IMR-90 (cell line): Measurements from ENCODE around the gene TRIM28. TPM values are rescaled to one million over a fixed set of nuclear protein-coding genes. Genes with fewer than 3 reads are reported as not detected.
A peak's percentile ranks its signal among the peaks of the same experiment; 100 is the strongest.

Experiments used
- ATAC-seq: fragments of 200-7000 bp; cut with Tn5 transposase; 2 replicates; pipeline ENCODE4 v1.9.1; 2020; ENCODE audit warnings: low read depth, mild to moderate bottlenecking, moderate library complexity
- BruUV-seq: library from RNA; stranded (reverse); fragments of 400-500 nt; replicated peaks from 2 replicates; lab custom pipeline; 2021; lab: Mats Ljungman, UMichigan
- CTCF ChIA-PET: fragments of 300-600 bp; formaldehyde crosslinking; extraction: SDS; loops from one replicate; lab custom pipeline; 2021; ENCODE audit warnings: antibody characterized with exemption; lab: Yijun Ruan, JAX
- POLR2A ChIA-PET: fragments of 300-600 bp; sonication (Branson Sonifier 250); formaldehyde crosslinking; loops from one replicate; lab custom pipeline; 2022; ENCODE audit warnings: antibody characterized with exemption; ENCODE audit not compliant: unreplicated experiment; lab: Charles Lee
- DNase-seq: peaks from one replicate; pipeline ENCODE4 v3.0.0; 2013
- H2AFZ ChIP-seq: replicated peaks from 2 replicates; pipeline ENCODE3; 2013; ENCODE audit warnings: low read length, mild to moderate bottlenecking; ENCODE audit not compliant: poor library complexity
- H2AK5ac ChIP-seq: 2 replicates; pipeline ENCODE4 v1.6.1; 2013; ENCODE audit warnings: low read depth, low read length, inconsistent platforms
- H2AK9ac ChIP-seq: replicated peaks from 2 replicates; pipeline ENCODE3; 2013; ENCODE audit warnings: mild to moderate bottlenecking, low read depth, low read length, moderate library complexity; ENCODE audit not compliant: poor library complexity
- H2BK120ac ChIP-seq: 2 replicates; pipeline ENCODE4 v1.6.1; 2013; ENCODE audit warnings: low read depth, low read length, inconsistent platforms
- H2BK15ac ChIP-seq: 3 replicates; pipeline ENCODE4 v1.6.1; 2013; ENCODE audit warnings: low read depth, low read length, inconsistent platforms
- H2BK20ac ChIP-seq: 2 replicates; pipeline ENCODE4 v1.6.1; 2013; ENCODE audit warnings: low read depth, mild to moderate bottlenecking, inconsistent platforms, low read length, moderate library complexity
- H2BK5ac ChIP-seq: 2 replicates; pipeline ENCODE4 v1.6.1; 2013; ENCODE audit warnings: mild to moderate bottlenecking, low read depth, low read length, inconsistent platforms; ENCODE audit not compliant: poor library complexity, severe bottlenecking
- H3K14ac ChIP-seq: replicated peaks from 2 replicates; pipeline ENCODE4 v1.6.1; 2013; ENCODE audit warnings: low read depth, low read length, inconsistent platforms
- H3K18ac ChIP-seq: 2 replicates; pipeline ENCODE4 v1.6.1; 2013; ENCODE audit warnings: low read depth, low read length, control low read depth
- H3K23ac ChIP-seq: 2 replicates; pipeline ENCODE4 v1.6.1; 2013; ENCODE audit warnings: low read depth, low read length, inconsistent platforms
- H3K27ac ChIP-seq: 2 replicates; pipeline ENCODE4 v1.5.1; 2013; ENCODE audit warnings: mild to moderate bottlenecking, control low read depth, low read length; ENCODE audit not compliant: insufficient read depth
- H3K27me3 ChIP-seq: 2 replicates; pipeline ENCODE4 v1.6.1; 2013; ENCODE audit warnings: low read length; ENCODE audit not compliant: control insufficient read depth, insufficient read depth
- H3K36me3 ChIP-seq: 2 replicates; pipeline ENCODE4 v1.6.1; 2013; ENCODE audit warnings: low read length, mixed read lengths; ENCODE audit not compliant: control insufficient read depth, insufficient read depth
- H3K4ac ChIP-seq: 2 replicates; pipeline ENCODE4 v1.6.1; 2013; ENCODE audit warnings: low read depth, low read length, inconsistent platforms
- H3K4me1 ChIP-seq: 2 replicates; pipeline ENCODE4 v1.6.1; 2013; ENCODE audit warnings: low read length, mixed read lengths; ENCODE audit not compliant: control insufficient read depth, insufficient read depth
- H3K4me2 ChIP-seq: 2 replicates; pipeline ENCODE4 v1.6.1; 2013; ENCODE audit warnings: low read depth, mild to moderate bottlenecking, control low read depth, low read length, moderate library complexity
- H3K4me3 ChIP-seq: 2 replicates; pipeline ENCODE4 v1.5.1; 2013; ENCODE audit warnings: low read depth, mild to moderate bottlenecking, control low read depth, low read length, moderate library complexity; ENCODE audit not compliant: insufficient read depth
- H3K56ac ChIP-seq: 2 replicates; pipeline ENCODE4 v1.6.1; 2013; ENCODE audit warnings: low read length, inconsistent platforms; ENCODE audit not compliant: insufficient read depth; ENCODE audit errors: extremely low read depth
- H3K79me1 ChIP-seq, 2 experiments: 2 replicates each; pipeline ENCODE4 v1.6.1; 2013; ENCODE audit warnings: low read length in 2 of 2, inconsistent platforms in 1 of 2, low read depth in 1 of 2
- H3K9ac ChIP-seq: 2 replicates; pipeline ENCODE4 v1.6.1; 2013; ENCODE audit warnings: low read depth, low read length, control low read depth
- H3K9me1 ChIP-seq: 2 replicates; pipeline ENCODE4 v1.6.1; 2013; ENCODE audit warnings: low read length, inconsistent platforms; ENCODE audit not compliant: insufficient read depth
- H3K9me3 ChIP-seq: 2 replicates; pipeline ENCODE4 v1.6.1; 2013; ENCODE audit warnings: low read length; ENCODE audit not compliant: control insufficient read depth, insufficient read depth
- H4K20me1 ChIP-seq: 2 replicates; pipeline ENCODE4 v1.6.1; 2013; ENCODE audit warnings: low read length, inconsistent platforms; ENCODE audit not compliant: insufficient read depth
- H4K5ac ChIP-seq: 2 replicates; pipeline ENCODE4 v1.6.1; 2013; ENCODE audit warnings: mild to moderate bottlenecking, low read depth, low read length, control low read depth
- H4K8ac ChIP-seq, 2 experiments: 2 replicates each; pipeline ENCODE4 v1.6.1; 2013; ENCODE audit warnings: low read depth in 2 of 2, low read length in 2 of 2, control low read depth in 1 of 2, inconsistent platforms in 1 of 2
- H4K91ac ChIP-seq: 2 replicates; pipeline ENCODE4 v1.6.1; 2013; ENCODE audit warnings: low read depth, low read length, inconsistent platforms; ENCODE audit not compliant: insufficient read depth
- CHD1 ChIP-seq: IDR thresholded peaks from 2 replicates; pipeline ENCODE4 v1.6.1; 2012; ENCODE audit warnings: low read depth, low read length, improper control_type of control experiment
- CTCF ChIP-seq: conservative IDR thresholded peaks from 2 replicates; pipeline ENCODE4 v1.5.1; 2012; ENCODE audit warnings: mild to moderate bottlenecking, low read depth, low read length, improper control_type of control experiment
- FOS ChIP-seq: fragments of 150-350 bp; IDR thresholded peaks from 2 replicates; pipeline ENCODE4 v1.6.1; 2016; ENCODE audit warnings: low read depth, low read length
- MAFK ChIP-seq: IDR thresholded peaks from 2 replicates; pipeline ENCODE4 v1.6.1; 2012; ENCODE audit warnings: low read depth, low read length, improper control_type of control experiment
- MAZ ChIP-seq: IDR thresholded peaks from 2 replicates; pipeline ENCODE4 v1.6.1; 2012; ENCODE audit warnings: low read depth, mild to moderate bottlenecking, low read length, improper control_type of control experiment, moderate library complexity, borderline replicate concordance
- POLR2A ChIP-seq: IDR thresholded peaks from 2 replicates; pipeline ENCODE4 v1.6.1; 2012; ENCODE audit warnings: mild to moderate bottlenecking, low read depth, low read length
- RAD21 ChIP-seq: IDR thresholded peaks from 2 replicates; pipeline ENCODE4 v1.6.1; 2012; ENCODE audit warnings: low read length, improper control_type of control experiment
- RCOR1 ChIP-seq: IDR thresholded peaks from 2 replicates; pipeline ENCODE4 v1.6.1; 2012; ENCODE audit warnings: mild to moderate bottlenecking, low read length, improper control_type of control experiment; ENCODE audit not compliant: insufficient replicate concordance
- WGBS, 2 experiments: methylation state at CpG; one replicate each; pipeline versions ENCODE4 v1.1.5 to v1.1.7; 2013; ENCODE audit warnings: missing lambda C conversion rate in 2 of 2; ENCODE audit not compliant: insufficient read length in 1 of 2; ENCODE audit errors: extremely low coverage in 2 of 2; 5-methylcytosine and 5-hydroxymethylcytosine counted together
- dilution Hi-C: fragments of 300-500 bp; cut with HindIII; formaldehyde crosslinking; loops from one replicate; pipeline ENCODE4 v1.14.3; 2018; ENCODE audit warnings: low sequenced_read_pairs; ENCODE audit not compliant: unreplicated experiment
- in situ Hi-C: fragments of 300-500 bp; cut with MboI; formaldehyde crosslinking; loops from 3 replicates; pipeline ENCODE4 v1.14.3; 2019; ENCODE audit warnings: low sequenced_read_pairs, inconsistent platforms, mixed read lengths
- intact Hi-C: fragments of 100-400 bp; cut with micrococcal nuclease; formaldehyde crosslinking; loops from 2 replicates; pipeline ENCODE4 v1.10.0; 2022
- polyA plus RNA-seq, 3 experiments: library from polyadenylated mRNA; depleted of rRNA; stranded (reverse); fragments of >200 nt; gene quantifications; 2 replicates each; pipeline ENCODE4 v1.2.3, GENCODE V29; 2012; ENCODE audit warnings: low replicate concordance in 1 of 3
- total RNA-seq: library from RNA; depleted of rRNA; stranded (reverse); fragments of >200 nt; gene quantifications from 2 replicates; pipeline ENCODE4 v1.2.3, GENCODE V29; 2012
- TF ChIP-seq, protein P1 (sequence below): fragments of 150-350 bp; IDR thresholded peaks from 2 replicates; pipeline ENCODE4 v1.6.1; 2016; ENCODE audit warnings: low read depth, mild to moderate bottlenecking, low read length, moderate library complexity, borderline replicate concordance

The TRIM28 gene
- total and polyA plus RNA-seq, 2 of the 4 experiments (the other 2 are of a cell fraction) = 349 to 465 TPM

- no peak overlapping the region for H3K56ac ChIP-seq
- H2AFZ ChIP-seq = peak overlapping the region; percentile 99
- no peak overlapping the region for H2BK20ac ChIP-seq
- H3K4me2 ChIP-seq = peak overlapping the region; percentile 87
- 32% methylated on average over 12 of the region's 24 CpGs; no CpG with 5 or more reads in 1 of the 2 experiments for WGBS, 2 experiments
- H4K91ac ChIP-seq = peak overlapping the region; percentile 61
- H3K9ac ChIP-seq = peak overlapping the region; percentile 11
- in situ Hi-C loops (no loop called here), intact Hi-C loops (loop anchor here (1.0 to 2.0 kb wide), 2 partner anchors 13 to 53 kb away; partner anchors contain the start of gene ZBTB45), dilution Hi-C loops (no loop called here)
- no peaks in the 10 kb centered on the region for H3K27me3 ChIP-seq
- no peak overlapping the region for H3K18ac ChIP-seq
- peak overlapping the region; percentile 27 for H4K5ac ChIP-seq
- TF ChIP-seq RAD21 = no peak
- no peak for TF ChIP-seq MAFK
- TF ChIP-seq, protein P1, sequence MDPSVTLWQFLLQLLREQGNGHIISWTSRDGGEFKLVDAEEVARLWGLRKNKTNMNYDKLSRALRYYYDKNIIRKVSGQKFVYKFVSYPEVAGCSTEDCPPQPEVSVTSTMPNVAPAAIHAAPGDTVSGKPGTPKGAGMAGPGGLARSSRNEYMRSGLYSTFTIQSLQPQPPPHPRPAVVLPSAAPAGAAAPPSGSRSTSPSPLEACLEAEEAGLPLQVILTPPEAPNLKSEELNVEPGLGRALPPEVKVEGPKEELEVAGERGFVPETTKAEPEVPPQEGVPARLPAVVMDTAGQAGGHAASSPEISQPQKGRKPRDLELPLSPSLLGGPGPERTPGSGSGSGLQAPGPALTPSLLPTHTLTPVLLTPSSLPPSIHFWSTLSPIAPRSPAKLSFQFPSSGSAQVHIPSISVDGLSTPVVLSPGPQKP = no peak
- TF ChIP-seq FOS = no peak
- no peak for TF ChIP-seq RCOR1
- TF ChIP-seq CTCF = no peak
- no peak for TF ChIP-seq CHD1
- no peak for TF ChIP-seq POLR2A
- no peak for TF ChIP-seq MAZ
- H3K9me3 ChIP-seq = no peaks in the 10 kb centered on the region
- ChIA-PET CTCF (no interaction called here), POLR2A (no interaction called here)
- H3K4me1 ChIP-seq = peaks cover 2% of the 10 kb centered on the region; the same call in 1 of the 2 replicates
- H2BK15ac ChIP-seq = no peak overlapping the region
- H4K8ac ChIP-seq = peak overlapping the region; percentile 36 to 99
- peaks cover 13% of the 10 kb centered on the region; the same call in 1 of the 2 replicates for H3K36me3 ChIP-seq
- H2AK9ac ChIP-seq = peak overlapping the region; percentile 98
- H3K4ac ChIP-seq = peak overlapping the region; percentile 50
- peaks cover 9% of the 10 kb centered on the region for H3K9me1 ChIP-seq
- H3K23ac ChIP-seq = 0 out of 2 replicates have a peak overlapping the region, but pooled peaks have one; percentile 9
- BruUV-seq = no TSS peak
- H3K14ac ChIP-seq = peak overlapping the region; percentile 77
- H2AK5ac ChIP-seq = peak overlapping the region; percentile 71
- 0 out of 2 replicates have a peak, but pooled peaks cover 4% of the 10 kb centered on the region for H4K20me1 ChIP-seq
- peaks cover 9 to 38% of the 10 kb centered on the region in 2 experiments; a peak in 3 of 4 replicates for H3K79me1 ChIP-seq
- ATAC-seq (no peak), DNase-seq (no peak)
- peak overlapping the region; percentile 2; the same call in 1 of the 2 replicates for H3K27ac ChIP-seq
- H3K4me3 ChIP-seq = peak overlapping the region; percentile 54
- peak overlapping the region; percentile 8 for H2BK5ac ChIP-seq
- H2BK120ac ChIP-seq = no peak overlapping the region
Observed at GRCh38 chr19:58572026-58572817, 28.4 kb downstream of the TRIM28 start.
